GM13976 (cell line): Measurements from ENCODE around the gene FBH1.

Source experiments
- DNase-seq: peaks from one replicate; pipeline ENCODE4 v3.0.0; 2012; ENCODE audit warnings: low spot score
- CTCF ChIP-seq: IDR thresholded peaks from 2 replicates; pipeline ENCODE4 v1.5.1; 2012; ENCODE audit warnings: borderline replicate concordance, mild to moderate bottlenecking; ENCODE audit not compliant: insufficient read depth; ENCODE audit errors: extremely low read depth, missing control alignments, control extremely low read depth
- in situ Hi-C: fragments of 300-500 bp; cut with MboI; formaldehyde crosslinking; loops from one replicate; pipeline ENCODE4 v1.12.0; 2022; ENCODE audit warnings: low sequenced_read_pairs, mixed read lengths, inconsistent platforms; ENCODE audit not compliant: unreplicated experiment

FBH1 gene

GRCh38 chr10:5892007-5892406 is 2.0 kb downstream of the FBH1 start:
- no peak for TF ChIP-seq CTCF

GRCh38 chr10:5893321-5893720 is 3.3 kb downstream of the FBH1 start:
- in situ Hi-C loops, result no loop called here
- no peak for TF ChIP-seq CTCF
- no peak for DNase-seq

More at GRCh38 chr10:5892007-5892406, 2.0 kb downstream of the FBH1 start:
- no peak for DNase-seq
- in situ Hi-C loops, result no loop called here

GRCh38 chr10:5894403-5894802 is 4.4 kb downstream of the FBH1 start:
- no peak for DNase-seq
- TF ChIP-seq CTCF, result no peak
- in situ Hi-C loops, result no loop called here

- no peak for TF ChIP-seq CTCF
- in situ Hi-C loops, result no loop called here
- DNase-seq, result no peak
Observed at GRCh38 chr10:5894873-5895272, 4.8 kb downstream of the FBH1 start.

- no peak for TF ChIP-seq CTCF
- in situ Hi-C loops, result no loop called here
- no peak for DNase-seq
Observed at GRCh38 chr10:5895365-5895764, 5.3 kb downstream of the FBH1 start.

GRCh38 chr10:5895804-5896203 is 5.8 kb downstream of the FBH1 start:
- peak; percentile 60 for DNase-seq
- no peak for TF ChIP-seq CTCF
- in situ Hi-C loops, result no loop called here

GRCh38 chr10:5896208-5897052 is 6.4 kb downstream of the FBH1 start:
- in situ Hi-C loops, result no loop called here
- no peak for TF ChIP-seq CTCF
- no peak for DNase-seq
